ENCODE measurements around the gene ZNF385B. TPM values are rescaled to one million over a fixed set of nuclear protein-coding genes. Genes with fewer than 3 reads are reported as not detected.

ZNF385B gene
- total and polyA plus RNA-seq, 9 donors, result 4.8 to 20.9 (median 9.1) TPM

- Histone ChIP-seq H3K36me3 (no peaks in the 10 kb centered on the region), H3K9me3 (no peaks in the 10 kb centered on the region), H3K27me3 (no peaks in the 10 kb centered on the region), H3K27ac (no peak overlapping the region), H3K4me1 (ENCODE audit: insufficient read depth) (no peaks in the 10 kb centered on the region), H3K4me3 (no peak overlapping the region)
- DNase-seq, result no peak
- intact Hi-C loops (cut with DNase I), result no loop called here
- 70 to 74% (median 74%) methylated on average over 8 of the region's 8 CpGs for WGBS, 3 donors
- TF ChIP-seq POLR2A (IDR thresholded peaks at IDR 0.05) (no peak), EP300 (IDR thresholded peaks at IDR 0.05) (no peak)
- TF ChIP-seq, protein P1, sequence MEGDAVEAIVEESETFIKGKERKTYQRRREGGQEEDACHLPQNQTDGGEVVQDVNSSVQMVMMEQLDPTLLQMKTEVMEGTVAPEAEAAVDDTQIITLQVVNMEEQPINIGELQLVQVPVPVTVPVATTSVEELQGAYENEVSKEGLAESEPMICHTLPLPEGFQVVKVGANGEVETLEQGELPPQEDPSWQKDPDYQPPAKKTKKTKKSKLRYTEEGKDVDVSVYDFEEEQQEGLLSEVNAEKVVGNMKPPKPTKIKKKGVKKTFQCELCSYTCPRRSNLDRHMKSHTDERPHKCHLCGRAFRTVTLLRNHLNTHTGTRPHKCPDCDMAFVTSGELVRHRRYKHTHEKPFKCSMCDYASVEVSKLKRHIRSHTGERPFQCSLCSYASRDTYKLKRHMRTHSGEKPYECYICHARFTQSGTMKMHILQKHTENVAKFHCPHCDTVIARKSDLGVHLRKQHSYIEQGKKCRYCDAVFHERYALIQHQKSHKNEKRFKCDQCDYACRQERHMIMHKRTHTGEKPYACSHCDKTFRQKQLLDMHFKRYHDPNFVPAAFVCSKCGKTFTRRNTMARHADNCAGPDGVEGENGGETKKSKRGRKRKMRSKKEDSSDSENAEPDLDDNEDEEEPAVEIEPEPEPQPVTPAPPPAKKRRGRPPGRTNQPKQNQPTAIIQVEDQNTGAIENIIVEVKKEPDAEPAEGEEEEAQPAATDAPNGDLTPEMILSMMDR (IDR thresholded peaks at IDR 0.05), result no peak
Observed at GRCh38 chr2:179884193-179884592, 22.8 kb upstream of the ZNF385B start.

GRCh38 chr2:179882851-179883806 lies 21.7 kb upstream of the ZNF385B start:
- intact Hi-C loops (cut with DNase I), result no loop called here
- TF ChIP-seq POLR2A (IDR thresholded peaks at IDR 0.05), result no peak
- TF ChIP-seq, protein P1 (IDR thresholded peaks at IDR 0.05), result no peak
- TF ChIP-seq EP300 (IDR thresholded peaks at IDR 0.05), result no peak
- DNase-seq, result no peak

GRCh38 chr2:179877601-179878364 lies 16.4 kb upstream of the ZNF385B start:
- Histone ChIP-seq H3K36me3 (no peaks in the 10 kb centered on the region), H3K4me1 (ENCODE audit: insufficient read depth) (no peaks in the 10 kb centered on the region), H3K4me3 (no peak overlapping the region), H3K9me3 (no peaks in the 10 kb centered on the region), H3K27me3 (no peaks in the 10 kb centered on the region), H3K27ac (no peak overlapping the region)
- intact Hi-C loops (cut with DNase I), result no loop called here
- TF ChIP-seq POLR2A (IDR thresholded peaks at IDR 0.05), result no peak
- TF ChIP-seq, protein P1 (IDR thresholded peaks at IDR 0.05), result no peak
- DNase-seq, result no peak
- WGBS, 3 donors, result 71 to 76% (median 73%) methylated on average over 4 of the region's 4 CpGs

More at GRCh38 chr2:179882851-179883806, 21.7 kb upstream of the ZNF385B start:
- Histone ChIP-seq H3K9me3 (no peaks in the 10 kb centered on the region), H3K27ac (no peak overlapping the region), H3K27me3 (no peaks in the 10 kb centered on the region), H3K4me3 (no peak overlapping the region), H3K4me1 (ENCODE audit: insufficient read depth) (no peaks in the 10 kb centered on the region), H3K36me3 (no peaks in the 10 kb centered on the region)
- 92 to 93% (median 92%) methylated on average over 6 of the region's 6 CpGs for WGBS, 3 donors

DNA sequence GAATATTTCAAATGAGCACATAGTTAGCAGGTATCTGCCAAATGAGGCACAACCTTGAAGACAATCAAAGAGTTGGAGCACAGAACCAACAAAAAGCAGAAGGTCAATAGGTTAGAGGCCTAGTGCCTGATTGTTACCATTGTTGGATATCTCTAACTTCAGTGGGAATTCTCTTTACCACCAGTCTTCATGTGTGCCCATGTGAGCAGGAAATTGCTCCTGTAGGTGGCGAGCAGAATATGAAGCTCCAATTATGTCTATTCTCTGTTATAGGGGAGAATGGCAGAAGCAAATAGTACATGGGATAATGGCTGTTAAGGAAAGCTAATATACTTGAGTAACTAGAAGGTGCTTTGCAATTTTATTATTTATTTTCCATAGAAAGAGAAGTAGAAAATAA lies 14.9 kb upstream of the ZNF385B start:
- WGBS, 3 donors, result 88 to 100% (median 89%) methylated on average over 1 of the region's 1 CpG
- intact Hi-C loops (cut with DNase I), result no loop called here
- TF ChIP-seq, protein P1 (IDR thresholded peaks at IDR 0.05), result no peak
- TF ChIP-seq POLR2A (IDR thresholded peaks at IDR 0.05) (no peak), EP300 (IDR thresholded peaks at IDR 0.05) (no peak)

More for the DNA sequence above, 14.9 kb upstream of the ZNF385B start:
- no peak for DNase-seq
- no peak overlapping the region for H3K27ac ChIP-seq
- no peaks in the 10 kb centered on the region for H3K27me3 ChIP-seq
- no peaks in the 10 kb centered on the region for H3K9me3 ChIP-seq
- no peaks in the 10 kb centered on the region for H3K4me1 ChIP-seq (ENCODE audit: insufficient read depth)
- no peaks in the 10 kb centered on the region for H3K36me3 ChIP-seq
- no peak overlapping the region for H3K4me3 ChIP-seq

Measured in ovary (tissue), 9 donors.